Effector memory CD4-positive, alpha-beta T cell (primary cell): ENCODE data around the gene ADAM10.

Experiments used
- DNase-seq, 3 donors: peaks; one replicate each; pipeline ENCODE4 v3.0.0-alpha.2; 2020
- H3K27ac ChIP-seq: 2 replicates; pipeline ENCODE4 v1.7.0; 2013; ENCODE audit warnings: mild to moderate bottlenecking, low read length, moderate library complexity; ENCODE audit not compliant: insufficient read depth, poor library complexity, severe bottlenecking
- H3K27me3 ChIP-seq: replicated peaks from 2 replicates; pipeline ENCODE4 v1.7.0; 2013; ENCODE audit warnings: mild to moderate bottlenecking, low read length; ENCODE audit not compliant: insufficient read depth, control insufficient read depth, poor library complexity, severe bottlenecking
- H3K36me3 ChIP-seq: 2 replicates; pipeline ENCODE4 v1.7.0; 2013; ENCODE audit warnings: mild to moderate bottlenecking, low read length, moderate library complexity; ENCODE audit not compliant: control insufficient read depth, insufficient read depth
- H3K4me1 ChIP-seq: 2 replicates; pipeline ENCODE4 v1.7.0; 2013; ENCODE audit warnings: low read length, mild to moderate bottlenecking; ENCODE audit not compliant: control insufficient read depth, insufficient read depth, poor library complexity, severe bottlenecking
- H3K4me3 ChIP-seq: 2 replicates; pipeline ENCODE4 v1.7.0; 2013; ENCODE audit warnings: low read length, low read depth, mild to moderate bottlenecking; ENCODE audit not compliant: insufficient read depth, poor library complexity, severe bottlenecking
- H3K9me3 ChIP-seq: 2 replicates; pipeline ENCODE4 v1.7.0; 2013; ENCODE audit warnings: mild to moderate bottlenecking, low read length, moderate library complexity; ENCODE audit not compliant: control insufficient read depth

The ADAM10 gene

DNA sequence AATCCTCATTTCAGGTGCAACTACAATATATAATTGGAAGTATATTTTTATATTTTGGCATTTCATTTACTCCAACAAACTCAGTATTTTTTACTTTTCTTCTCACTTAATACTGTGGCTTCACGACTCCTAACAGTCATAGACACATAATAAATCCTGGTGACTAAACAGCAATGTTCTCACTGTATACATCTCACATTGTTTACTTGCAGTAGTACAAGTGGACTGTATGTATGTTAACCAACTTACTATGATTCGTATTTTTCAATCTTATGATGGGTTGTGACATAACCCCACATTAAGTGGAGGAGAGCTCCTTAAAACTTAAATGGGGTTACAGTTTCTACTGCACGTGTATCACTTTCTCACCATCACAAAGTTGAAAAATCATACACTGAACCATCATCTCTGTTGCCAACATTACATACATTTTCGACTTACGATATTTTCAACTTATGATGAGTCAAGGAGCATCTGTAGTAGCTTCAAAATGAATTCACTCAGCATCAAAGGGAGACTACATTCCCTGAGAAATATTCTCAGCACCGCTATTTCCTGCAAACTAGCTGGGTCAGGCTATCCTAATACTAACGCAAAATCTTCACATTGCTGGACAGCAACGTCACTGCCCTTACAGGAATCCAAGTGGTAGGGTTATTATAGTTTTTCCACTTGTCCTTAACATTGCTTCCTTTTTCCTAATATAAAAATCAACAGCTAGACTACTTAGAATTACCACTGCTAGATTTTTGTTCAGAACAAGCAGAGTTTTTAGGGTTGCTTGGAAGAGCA is 7.3 kb downstream of the ADAM10 start:
- Histone ChIP-seq H3K4me3 (no peak overlapping the region), H3K4me1 (peaks cover 19% of the 10 kb centered on the region), H3K36me3 (no peaks in the 10 kb centered on the region), H3K27me3 (no peaks in the 10 kb centered on the region), H3K9me3 (no peaks in the 10 kb centered on the region), H3K27ac (no peak overlapping the region)
- no peak for DNase-seq

GRCh38 chr15:58741032-58741431 is 8.5 kb downstream of the ADAM10 start:
- DNase-seq, result no peak
- Histone ChIP-seq H3K4me1 (peaks cover 17% of the 10 kb centered on the region), H3K4me3 (no peak overlapping the region), H3K27ac (no peak overlapping the region), H3K9me3 (no peaks in the 10 kb centered on the region), H3K36me3 (no peaks in the 10 kb centered on the region), H3K27me3 (no peaks in the 10 kb centered on the region)

DNA sequence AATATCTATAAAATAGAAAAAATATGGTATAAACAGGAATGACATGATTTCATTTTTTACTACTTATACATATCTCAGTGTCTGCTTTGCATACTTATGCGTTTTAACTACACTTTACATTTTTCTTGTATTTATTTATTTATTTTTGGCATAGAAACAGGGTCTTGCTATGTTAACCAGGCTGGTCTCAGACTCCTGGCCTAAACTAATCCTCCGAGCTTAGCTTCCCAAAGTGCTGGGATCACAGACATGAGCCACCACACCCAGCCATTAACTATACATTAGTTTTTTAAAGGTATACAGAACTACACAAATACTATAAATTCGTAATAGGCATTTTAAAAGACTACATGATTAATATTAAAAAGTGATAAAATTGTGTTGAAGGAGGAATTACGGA is 9.1 kb downstream of the ADAM10 start:
- Histone ChIP-seq H3K27me3 (no peaks in the 10 kb centered on the region), H3K36me3 (no peaks in the 10 kb centered on the region), H3K4me3 (no peak overlapping the region), H3K27ac (no peak overlapping the region), H3K4me1 (peaks cover 16% of the 10 kb centered on the region), H3K9me3 (no peaks in the 10 kb centered on the region)
- DNase-seq, result no peak

DNA sequence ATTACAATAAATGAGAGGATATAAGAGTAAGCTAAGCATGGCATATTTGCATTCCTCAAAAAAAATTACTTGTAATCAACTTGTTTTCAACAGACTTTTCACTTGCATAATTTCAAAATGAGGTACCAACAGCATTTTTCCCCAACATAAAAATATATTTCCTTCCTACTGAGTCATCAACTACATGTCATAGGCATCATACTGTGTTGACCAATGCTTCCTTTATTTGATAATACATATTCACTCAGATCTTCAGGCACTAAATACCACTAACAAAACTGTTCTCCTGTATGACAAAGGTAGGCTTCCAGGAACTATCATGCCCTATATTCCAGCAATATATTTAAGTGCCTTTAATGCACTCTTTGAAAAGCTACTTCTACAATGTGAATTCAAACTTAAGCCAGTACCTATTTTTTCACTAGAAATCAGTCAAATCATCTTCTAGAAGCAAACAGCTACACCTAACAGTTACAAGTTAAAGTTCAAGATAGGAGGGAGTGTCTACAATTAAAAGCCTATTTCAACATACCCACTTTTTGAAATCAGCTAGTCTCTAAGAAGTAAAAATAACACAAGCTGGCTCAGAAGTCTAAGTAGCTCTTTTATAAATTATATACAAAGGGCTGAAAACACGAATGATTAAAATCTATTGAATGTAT is 11.3 kb downstream of the ADAM10 start:
- H3K27ac ChIP-seq, result no peak overlapping the region
- no peak overlapping the region for H3K4me3 ChIP-seq
- H3K9me3 ChIP-seq, result no peaks in the 10 kb centered on the region
- peaks cover 12% of the 10 kb centered on the region for H3K4me1 ChIP-seq
- no peaks in the 10 kb centered on the region for H3K36me3 ChIP-seq
- no peaks in the 10 kb centered on the region for H3K27me3 ChIP-seq
- no peak for DNase-seq

DNA sequence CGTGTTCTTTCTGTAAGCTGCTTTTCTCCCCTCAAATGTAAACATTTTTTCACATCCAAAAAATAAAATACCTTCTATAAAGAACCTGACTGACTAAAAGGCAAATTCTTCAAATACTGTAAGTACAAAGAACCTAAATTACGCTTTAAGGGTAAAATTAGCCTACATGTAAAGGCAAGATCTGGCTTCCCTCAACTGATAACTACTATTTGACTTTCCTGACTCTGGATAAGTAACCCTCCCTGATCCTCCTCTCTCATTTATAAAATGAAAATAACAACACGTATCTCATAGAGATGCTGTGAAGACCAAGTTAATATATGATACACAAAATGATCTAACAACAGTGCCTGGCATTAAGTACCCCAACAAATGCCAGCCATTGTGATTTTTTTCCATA is 12.2 kb downstream of the ADAM10 start:
- Histone ChIP-seq H3K27me3 (no peaks in the 10 kb centered on the region), H3K4me1 (peaks cover 11% of the 10 kb centered on the region), H3K4me3 (no peak overlapping the region), H3K9me3 (no peaks in the 10 kb centered on the region), H3K36me3 (no peaks in the 10 kb centered on the region), H3K27ac (no peak overlapping the region)
- no peak for DNase-seq

DNA sequence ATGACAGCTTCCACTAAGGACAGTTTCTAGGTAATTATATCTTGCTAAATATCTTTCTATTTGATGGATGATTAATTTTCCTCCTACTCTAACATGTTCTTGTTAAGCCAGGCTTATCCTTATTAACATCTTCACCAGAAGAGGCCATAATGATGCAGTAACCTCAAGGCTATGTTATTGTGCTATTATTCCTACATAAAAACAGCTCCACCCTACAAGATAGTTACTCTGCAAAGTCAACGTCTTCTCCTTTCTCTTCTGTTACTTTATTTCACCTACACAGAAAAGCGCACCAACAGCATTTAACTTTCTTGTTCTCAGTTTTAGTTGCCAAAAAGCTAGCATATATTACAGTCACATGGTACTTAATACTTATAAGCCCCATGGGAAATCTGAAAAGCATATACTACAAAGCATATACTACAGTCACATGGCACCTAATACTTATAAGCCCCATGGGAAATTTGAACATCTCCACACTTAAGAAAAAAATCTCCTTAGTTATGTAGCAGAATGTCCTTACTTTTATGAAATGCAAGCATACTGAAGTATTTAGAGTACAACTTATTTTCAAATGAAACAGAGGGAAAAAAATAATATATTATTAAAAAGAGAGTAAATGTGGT is 13.4 kb downstream of the ADAM10 start:
- Histone ChIP-seq H3K4me1 (peaks cover 11% of the 10 kb centered on the region), H3K27ac (no peak overlapping the region), H3K36me3 (no peaks in the 10 kb centered on the region), H3K27me3 (no peaks in the 10 kb centered on the region), H3K4me3 (no peak overlapping the region), H3K9me3 (no peaks in the 10 kb centered on the region)
- no peak for DNase-seq

DNA sequence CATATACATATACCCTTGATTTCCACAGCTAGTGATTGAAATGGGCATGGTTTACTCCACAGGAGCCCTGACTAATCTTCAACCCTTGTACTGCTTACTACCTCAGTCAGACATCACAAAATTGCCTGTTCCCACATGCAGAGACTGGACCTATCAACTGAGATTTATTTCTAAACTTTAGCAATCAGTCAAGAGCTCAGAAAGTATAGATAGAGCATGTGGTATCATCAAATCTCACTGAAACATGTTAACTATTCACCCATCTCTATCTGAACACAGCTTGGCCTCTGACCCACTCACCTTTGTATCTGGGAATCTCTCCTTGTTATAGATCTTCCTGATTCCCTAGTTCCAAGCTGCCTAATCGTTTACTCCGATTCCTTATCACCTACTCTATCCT is 14.6 kb downstream of the ADAM10 start:
- H3K9me3 ChIP-seq, result no peaks in the 10 kb centered on the region
- no peaks in the 10 kb centered on the region for H3K36me3 ChIP-seq
- DNase-seq, result no peak
- no peaks in the 10 kb centered on the region for H3K27me3 ChIP-seq
- H3K4me1 ChIP-seq, result peaks cover 11% of the 10 kb centered on the region
- no peak overlapping the region for H3K4me3 ChIP-seq
- H3K27ac ChIP-seq, result no peak overlapping the region

GRCh38 chr15:58732625-58733363 is 16.7 kb downstream of the ADAM10 start:
- Histone ChIP-seq H3K9me3 (no peaks in the 10 kb centered on the region), H3K27ac (no peak overlapping the region), H3K27me3 (no peaks in the 10 kb centered on the region), H3K4me1 (peaks cover 5% of the 10 kb centered on the region), H3K4me3 (no peak overlapping the region), H3K36me3 (no peaks in the 10 kb centered on the region)
- no peak for DNase-seq

DNA sequence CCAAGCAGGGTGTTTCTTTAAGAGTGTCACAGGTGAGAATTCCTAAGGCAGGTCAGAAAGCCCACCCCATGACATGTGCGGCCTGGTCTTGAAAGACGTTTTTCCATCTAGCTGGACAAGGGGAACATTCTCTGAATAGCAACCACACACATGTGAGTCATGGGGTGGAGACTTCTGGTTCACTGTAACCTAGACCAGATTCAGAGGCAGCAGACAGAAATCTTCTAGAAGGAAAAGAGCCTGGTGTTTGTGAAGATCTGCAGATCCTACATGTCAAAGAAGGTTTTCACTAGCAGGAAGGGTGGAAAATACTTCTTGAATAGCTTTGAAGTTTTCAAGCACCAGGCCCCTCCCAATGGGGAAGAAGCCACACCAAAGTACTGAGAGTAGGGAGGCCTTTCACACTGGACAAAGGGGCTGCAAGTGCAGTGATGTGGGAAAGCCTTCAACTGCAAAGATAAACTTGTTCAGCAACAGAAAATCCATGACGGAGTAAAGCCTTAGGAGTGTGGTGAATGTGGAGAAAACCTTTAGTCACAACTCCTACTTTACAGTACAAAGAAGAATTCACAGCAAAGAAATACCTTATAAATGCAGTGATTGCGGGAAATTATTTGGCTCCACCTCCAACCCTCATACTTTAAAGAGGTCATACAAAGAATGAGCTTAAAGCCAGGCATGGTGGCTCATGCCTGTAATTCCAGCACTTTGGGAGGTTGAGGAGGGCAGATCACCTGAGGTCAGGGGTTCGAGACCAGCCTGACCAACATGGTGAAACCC is 17.6 kb downstream of the ADAM10 start:
- DNase-seq, result no peak
- Histone ChIP-seq H3K9me3 (no peaks in the 10 kb centered on the region), H3K4me1 (peaks cover 5% of the 10 kb centered on the region), H3K27ac (no peak overlapping the region), H3K4me3 (no peak overlapping the region), H3K27me3 (no peaks in the 10 kb centered on the region), H3K36me3 (no peaks in the 10 kb centered on the region)
